Adrenal gland (tissue), 5 donors: ENCODE measurements around the gene ZNF787.

Source experiments
- POLR2A ChIP-seq, 2 donors: fragments of 450-650 bp; IDR thresholded peaks; one replicate each; pipeline ENCODE4 v1.6.1; 2017; ENCODE audit warnings: antibody characterized with exemption in 2 of 2, mild to moderate bottlenecking in 2 of 2, moderate library complexity in 1 of 2
- TF ChIP-seq, protein P1 (sequence below), 6 experiments: fragments of 450-650 bp in 4 of 6; fragments of 200-600 bp in 2 of 6; sonication (generic) in 1 of 6; IDR thresholded peaks; 1 replicate in 5 of 6; 2 replicates in 1 of 6; pipeline versions ENCODE4 v1.5.1 to v1.8.0; 2016 to 2021; ENCODE audit warnings: antibody characterized with exemption in 6 of 6, mild to moderate bottlenecking in 2 of 6, moderate library complexity in 1 of 6
- donor health status: DM: no; HTN: no; CAD: no.

DNA sequence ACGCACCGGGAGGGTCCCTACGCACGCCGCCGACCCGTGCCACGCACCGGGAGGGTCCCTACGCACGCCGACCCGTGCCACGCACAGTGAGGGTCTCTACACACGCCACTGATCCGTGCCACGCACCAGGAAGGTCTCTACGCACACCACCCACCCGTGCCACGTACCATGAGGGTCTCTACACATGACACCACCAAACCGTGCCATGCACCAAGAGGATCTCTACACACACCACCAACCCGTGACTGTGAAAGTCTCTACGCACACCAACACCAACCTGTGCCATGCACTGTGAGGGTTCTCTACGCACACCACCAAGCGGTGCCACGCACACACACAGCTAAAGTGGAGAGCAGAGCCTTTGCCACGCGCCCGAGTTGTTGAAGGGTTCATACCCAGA, 16.7 kb downstream of the ZNF787 start:
- TF ChIP-seq, protein P1, sequence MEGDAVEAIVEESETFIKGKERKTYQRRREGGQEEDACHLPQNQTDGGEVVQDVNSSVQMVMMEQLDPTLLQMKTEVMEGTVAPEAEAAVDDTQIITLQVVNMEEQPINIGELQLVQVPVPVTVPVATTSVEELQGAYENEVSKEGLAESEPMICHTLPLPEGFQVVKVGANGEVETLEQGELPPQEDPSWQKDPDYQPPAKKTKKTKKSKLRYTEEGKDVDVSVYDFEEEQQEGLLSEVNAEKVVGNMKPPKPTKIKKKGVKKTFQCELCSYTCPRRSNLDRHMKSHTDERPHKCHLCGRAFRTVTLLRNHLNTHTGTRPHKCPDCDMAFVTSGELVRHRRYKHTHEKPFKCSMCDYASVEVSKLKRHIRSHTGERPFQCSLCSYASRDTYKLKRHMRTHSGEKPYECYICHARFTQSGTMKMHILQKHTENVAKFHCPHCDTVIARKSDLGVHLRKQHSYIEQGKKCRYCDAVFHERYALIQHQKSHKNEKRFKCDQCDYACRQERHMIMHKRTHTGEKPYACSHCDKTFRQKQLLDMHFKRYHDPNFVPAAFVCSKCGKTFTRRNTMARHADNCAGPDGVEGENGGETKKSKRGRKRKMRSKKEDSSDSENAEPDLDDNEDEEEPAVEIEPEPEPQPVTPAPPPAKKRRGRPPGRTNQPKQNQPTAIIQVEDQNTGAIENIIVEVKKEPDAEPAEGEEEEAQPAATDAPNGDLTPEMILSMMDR (IDR thresholded peaks at IDR 0.05): no peak
- no peak for TF ChIP-seq POLR2A (IDR thresholded peaks at IDR 0.05)
